Hepatocyte (in vitro differentiated cells): ENCODE data around the gene TMED4.

Experiments
- CTCF ChIP-seq: fragments of 200-600 bp; sonication (generic); IDR thresholded peaks from 2 replicates; pipeline ENCODE4 v1.5.1; 2016; ENCODE audit warnings: antibody characterized with exemption, mild to moderate bottlenecking; ENCODE audit not compliant: poor library complexity
- EZH2 ChIP-seq: fragments of 200-600 bp; sonication (generic); IDR thresholded peaks from 2 replicates; pipeline ENCODE4 v1.6.1; 2016; ENCODE audit warnings: antibody characterized with exemption, mild to moderate bottlenecking, borderline replicate concordance
- EZH2phosphoT487 ChIP-seq: fragments of 200-600 bp; sonication (generic); IDR thresholded peaks from one replicate; pipeline ENCODE4 v1.6.1; 2018; ENCODE audit warnings: antibody characterized with exemption, mild to moderate bottlenecking, low read depth, moderate library complexity; ENCODE audit not compliant: unreplicated experiment, severe bottlenecking

GRCh38 chr7:44530990-44531389, 51.0 kb downstream of the TMED4 start:
- TF ChIP-seq CTCF (no peak), EZH2 (no peak), EZH2phosphoT487 (no peak)
